Measurements from ENCODE around the gene CTIF. TPM values are rescaled to one million over a fixed set of nuclear protein-coding genes. Genes with fewer than 3 reads are reported as not detected.

Gene CTIF
- total and polyA plus RNA-seq, 2 experiments from 2014 or later: 8.6 to 14.4 TPM

DNA sequence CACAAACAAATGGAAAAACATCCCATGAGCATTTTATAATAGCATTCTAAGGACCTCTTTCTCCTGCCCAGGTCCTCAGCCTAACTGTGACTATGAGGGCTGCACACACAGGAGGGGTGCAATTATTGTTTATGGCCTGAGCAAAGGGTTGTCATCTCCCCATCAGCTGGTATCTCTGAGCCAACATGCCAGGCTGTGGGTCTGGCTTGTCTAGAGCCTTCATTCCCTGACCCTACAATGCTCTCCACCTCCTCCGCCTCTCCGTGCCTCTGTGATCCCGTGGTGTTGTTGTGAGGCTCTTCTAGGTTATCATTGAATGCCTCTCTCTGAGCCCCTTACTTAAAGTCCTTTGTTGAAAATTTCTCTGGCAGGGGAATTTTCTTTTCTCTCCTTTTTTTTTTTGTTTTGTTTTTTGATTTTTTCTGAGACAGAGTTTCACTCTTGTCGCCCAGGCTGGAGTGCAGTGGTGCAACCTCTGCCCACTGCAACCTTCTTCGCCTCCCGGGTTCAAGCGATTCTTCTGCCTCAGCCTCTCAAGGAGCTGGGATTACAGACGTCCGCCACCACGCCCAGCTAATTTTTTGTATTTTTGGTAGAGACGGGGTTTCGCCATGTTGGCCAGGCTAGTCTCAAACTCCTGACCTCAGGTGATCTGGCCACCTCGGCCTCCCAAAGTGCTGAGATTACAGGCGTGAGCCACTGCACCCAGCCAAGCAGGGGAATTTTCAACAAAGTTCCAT, 285.6 kb downstream of the CTIF start:
- ATAC-seq (no peak), DNase-seq (ENCODE audit: low spot score) (no peak)
- Histone ChIP-seq H3K36me3 (ENCODE audit: insufficient read depth) (no peaks in the 10 kb centered on the region), H3K27me3 (ENCODE audit: insufficient read depth) (no peaks in the 10 kb centered on the region), H3F3A (replicated peaks; ENCODE audit: low read depth) (0 out of 2 replicates have a peak, but pooled peaks cover 8% of the 10 kb centered on the region), H4K20me1 (replicated peaks; ENCODE audit: insufficient read depth) (0 out of 2 replicates have a peak, but pooled peaks cover 2% of the 10 kb centered on the region), H3K27ac (ENCODE audit: low read depth) (no peak overlapping the region), H3K79me2 (replicated peaks; ENCODE audit: insufficient read depth) (no peaks in the 10 kb centered on the region), H3K4me1 (ENCODE audit: insufficient read depth) (peaks cover 28% of the 10 kb centered on the region), H2AFZ (no peak overlapping the region), H3K4me2 (no peak overlapping the region), H3K4me3 (no peak overlapping the region), H3K9me2 (ENCODE audit: insufficient read depth) (no peaks in the 10 kb centered on the region)
- Mint-ChIP-seq H3K27me3 (ENCODE audit: insufficient read depth, low read depth, poor library complexity) (peaks cover 17% of the 10 kb centered on the region), H3K4me1 (peaks cover 36% of the 10 kb centered on the region), H3K36me3 (ENCODE audit: low read depth) (peaks cover 7% of the 10 kb centered on the region; the same call in 2 of the 3 replicates), H3K9me3 (peaks cover 8% of the 10 kb centered on the region; the same call in 2 of the 3 replicates), H3K27ac (no peak overlapping the region), H3K4me3 (no peak overlapping the region)
- TF ChIP-seq CTCF (conservative IDR thresholded peaks at IDR 0.05; ENCODE audit: low read depth in 2 of 2) (no peak), CREB1 (CRISPR knock-in tag; IDR thresholded peaks at IDR 0.05; ENCODE audit: low read depth) (no peak), POLR2AphosphoS5 (IDR thresholded peaks at IDR 0.05; ENCODE audit: low read depth) (no peak), REST (IDR thresholded peaks at IDR 0.05; ENCODE audit: unreplicated experiment) (no peak), ZNF331 (CRISPR knock-in tag; IDR thresholded peaks at IDR 0.05; ENCODE audit: low read depth) (no peak), EZH2phosphoT487 (IDR thresholded peaks at IDR 0.05; ENCODE audit: unreplicated experiment) (no peak), STAT1 (IDR thresholded peaks at IDR 0.05; ENCODE audit: unreplicated experiment) (no peak), JUNB (IDR thresholded peaks at IDR 0.05; ENCODE audit: unreplicated experiment) (no peak), EZH2 (IDR thresholded peaks at IDR 0.05; ENCODE audit: low read depth, unreplicated experiment) (no peak), ZNF462 (CRISPR knock-in tag; IDR thresholded peaks at IDR 0.05) (no peak), NANOG (IDR thresholded peaks at IDR 0.05; ENCODE audit: borderline replicate concordance) (no peak), ZNF114 (CRISPR knock-in tag; IDR thresholded peaks at IDR 0.05) (no peak)
- TF ChIP-seq, protein P1, sequence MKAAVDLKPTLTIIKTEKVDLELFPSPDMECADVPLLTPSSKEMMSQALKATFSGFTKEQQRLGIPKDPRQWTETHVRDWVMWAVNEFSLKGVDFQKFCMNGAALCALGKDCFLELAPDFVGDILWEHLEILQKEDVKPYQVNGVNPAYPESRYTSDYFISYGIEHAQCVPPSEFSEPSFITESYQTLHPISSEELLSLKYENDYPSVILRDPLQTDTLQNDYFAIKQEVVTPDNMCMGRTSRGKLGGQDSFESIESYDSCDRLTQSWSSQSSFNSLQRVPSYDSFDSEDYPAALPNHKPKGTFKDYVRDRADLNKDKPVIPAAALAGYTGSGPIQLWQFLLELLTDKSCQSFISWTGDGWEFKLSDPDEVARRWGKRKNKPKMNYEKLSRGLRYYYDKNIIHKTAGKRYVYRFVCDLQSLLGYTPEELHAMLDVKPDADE (IDR thresholded peaks at IDR 0.05): no peak
